ENCODE data around the gene GRID1. TPM values are rescaled to one million over a fixed set of nuclear protein-coding genes. Genes with fewer than 3 reads are reported as not detected.

Gene GRID1
- total RNA-seq, 2 donors from 2014 or later = 0.37 to 0.67 TPM

- no peaks in the 10 kb centered on the region for H3K36me3 ChIP-seq
- H3K4me1 ChIP-seq = no peaks in the 10 kb centered on the region
- no peaks in the 10 kb centered on the region for H3K9me3 ChIP-seq
- H3K4me3 ChIP-seq = no peak overlapping the region
- H3K27ac ChIP-seq = no peak overlapping the region
- no peak for DNase-seq (ENCODE audit: low spot score)
- TF ChIP-seq, protein P1, sequence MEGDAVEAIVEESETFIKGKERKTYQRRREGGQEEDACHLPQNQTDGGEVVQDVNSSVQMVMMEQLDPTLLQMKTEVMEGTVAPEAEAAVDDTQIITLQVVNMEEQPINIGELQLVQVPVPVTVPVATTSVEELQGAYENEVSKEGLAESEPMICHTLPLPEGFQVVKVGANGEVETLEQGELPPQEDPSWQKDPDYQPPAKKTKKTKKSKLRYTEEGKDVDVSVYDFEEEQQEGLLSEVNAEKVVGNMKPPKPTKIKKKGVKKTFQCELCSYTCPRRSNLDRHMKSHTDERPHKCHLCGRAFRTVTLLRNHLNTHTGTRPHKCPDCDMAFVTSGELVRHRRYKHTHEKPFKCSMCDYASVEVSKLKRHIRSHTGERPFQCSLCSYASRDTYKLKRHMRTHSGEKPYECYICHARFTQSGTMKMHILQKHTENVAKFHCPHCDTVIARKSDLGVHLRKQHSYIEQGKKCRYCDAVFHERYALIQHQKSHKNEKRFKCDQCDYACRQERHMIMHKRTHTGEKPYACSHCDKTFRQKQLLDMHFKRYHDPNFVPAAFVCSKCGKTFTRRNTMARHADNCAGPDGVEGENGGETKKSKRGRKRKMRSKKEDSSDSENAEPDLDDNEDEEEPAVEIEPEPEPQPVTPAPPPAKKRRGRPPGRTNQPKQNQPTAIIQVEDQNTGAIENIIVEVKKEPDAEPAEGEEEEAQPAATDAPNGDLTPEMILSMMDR (IDR thresholded peaks at IDR 0.05) = no peak
- no peaks in the 10 kb centered on the region for H3K27me3 ChIP-seq
Measured at GRCh38 chr10:86186633-86187032, 180.0 kb downstream of the GRID1 start.

DNA sequence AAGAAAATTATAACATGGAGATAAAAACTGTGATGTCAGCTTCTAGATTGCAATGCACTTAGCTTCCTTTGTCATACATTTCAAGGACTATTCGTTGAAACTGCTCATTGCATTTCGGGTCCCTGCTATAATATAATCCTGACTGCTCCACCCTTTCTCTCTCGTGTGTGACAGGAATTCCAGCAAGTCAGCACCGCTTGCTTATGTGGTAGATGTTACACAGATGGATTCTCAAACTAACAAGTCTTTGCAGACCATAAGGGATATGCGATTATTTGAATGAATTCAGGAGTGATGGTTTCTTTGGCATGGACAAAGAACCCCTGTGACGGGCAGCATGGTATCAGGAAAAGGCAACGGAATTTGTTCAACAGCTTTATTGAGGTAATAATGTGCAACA, 184.0 kb downstream of the GRID1 start:
- no peak for DNase-seq (ENCODE audit: low spot score)
- Histone ChIP-seq H3K4me1 (no peaks in the 10 kb centered on the region), H3K27me3 (no peaks in the 10 kb centered on the region), H3K36me3 (no peaks in the 10 kb centered on the region), H3K9me3 (no peaks in the 10 kb centered on the region), H3K27ac (no peak overlapping the region), H3K4me3 (no peak overlapping the region)
- TF ChIP-seq, protein P1 (IDR thresholded peaks at IDR 0.05) = no peak

DNA sequence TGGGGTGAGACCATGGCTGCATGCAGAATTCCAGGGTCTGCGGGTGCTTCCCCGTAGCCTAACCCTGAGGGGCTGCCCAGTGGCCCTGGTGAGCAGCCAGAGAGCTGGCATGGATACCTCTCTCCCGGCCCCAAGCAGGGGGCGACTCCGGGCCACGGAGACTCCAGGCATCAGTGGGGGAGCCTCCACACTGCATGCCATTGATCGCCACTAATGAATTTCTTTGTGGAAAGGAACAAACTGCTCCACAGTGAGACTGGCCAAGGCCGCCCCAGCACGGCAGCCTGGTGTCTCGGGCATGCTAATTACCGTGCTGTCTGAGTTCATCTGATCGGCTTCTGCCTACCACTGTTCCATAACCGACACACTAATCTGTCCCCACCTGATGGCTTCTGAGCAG, 184.4 kb downstream of the GRID1 start:
- Histone ChIP-seq H3K27me3 (no peaks in the 10 kb centered on the region), H3K4me1 (no peaks in the 10 kb centered on the region), H3K9me3 (no peaks in the 10 kb centered on the region), H3K36me3 (no peaks in the 10 kb centered on the region), H3K27ac (no peak overlapping the region), H3K4me3 (no peak overlapping the region)
- DNase-seq (ENCODE audit: low spot score) = no peak
- TF ChIP-seq, protein P1 (IDR thresholded peaks at IDR 0.05) = no peak

GRCh38 chr10:86180861-86181260, 185.7 kb downstream of the GRID1 start:
- H3K4me1 ChIP-seq = no peaks in the 10 kb centered on the region
- TF ChIP-seq, protein P1 (IDR thresholded peaks at IDR 0.05) = no peak

DNA sequence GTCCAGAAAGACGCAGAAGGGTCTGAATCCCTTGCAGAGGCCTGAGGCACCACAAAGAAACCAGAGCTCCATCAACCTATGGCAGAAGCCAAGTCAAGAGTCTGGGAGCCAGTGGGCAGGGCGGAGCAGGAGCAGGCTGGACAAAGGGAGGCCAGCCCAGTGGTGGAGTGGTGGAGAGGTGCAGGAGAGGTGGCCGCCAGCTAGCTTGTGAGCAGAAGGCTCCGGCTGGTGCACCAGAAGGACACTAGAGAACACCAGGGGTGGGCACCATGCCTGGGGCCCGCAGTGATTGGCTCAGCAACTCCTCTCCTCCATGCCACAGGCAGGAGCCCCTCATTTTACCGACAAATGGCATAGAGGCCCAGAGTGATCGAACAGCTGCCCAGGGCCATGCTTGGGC, 186.6 kb downstream of the GRID1 start:
- H3K27me3 ChIP-seq = no peaks in the 10 kb centered on the region
- H3K4me1 ChIP-seq = no peaks in the 10 kb centered on the region
- no peak for DNase-seq (ENCODE audit: low spot score)
- no peak overlapping the region for H3K4me3 ChIP-seq
- no peaks in the 10 kb centered on the region for H3K9me3 ChIP-seq
- no peak overlapping the region for H3K27ac ChIP-seq
- TF ChIP-seq, protein P1 (IDR thresholded peaks at IDR 0.05) = no peak
- H3K36me3 ChIP-seq = no peaks in the 10 kb centered on the region

More at GRCh38 chr10:86180861-86181260, 185.7 kb downstream of the GRID1 start:
- no peak overlapping the region for H3K4me3 ChIP-seq
- H3K27ac ChIP-seq = no peak overlapping the region
- no peaks in the 10 kb centered on the region for H3K36me3 ChIP-seq
- no peak for DNase-seq (ENCODE audit: low spot score)
- no peaks in the 10 kb centered on the region for H3K9me3 ChIP-seq
- no peaks in the 10 kb centered on the region for H3K27me3 ChIP-seq

DNA sequence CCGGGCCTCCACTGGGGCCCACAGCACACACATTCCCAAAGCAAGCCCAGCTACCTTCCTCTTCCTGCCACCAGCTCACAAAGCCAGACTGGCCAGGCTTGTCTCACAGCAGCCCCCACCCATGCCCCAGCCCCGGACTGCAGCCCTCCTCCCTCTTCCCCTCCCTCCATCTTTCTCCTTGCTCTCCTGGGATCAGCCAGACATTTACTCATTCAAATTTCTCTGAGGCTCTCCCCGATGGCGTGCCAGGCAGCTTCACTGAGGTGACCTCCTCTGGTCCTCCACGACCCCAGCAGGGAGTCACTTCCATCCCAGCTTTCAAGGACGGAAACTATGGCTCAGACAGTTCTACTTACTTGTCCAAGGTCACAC, 187.5 kb downstream of the GRID1 start:
- no peak overlapping the region for H3K4me3 ChIP-seq
- H3K4me1 ChIP-seq = no peaks in the 10 kb centered on the region
- DNase-seq (ENCODE audit: low spot score) = no peak
- no peak overlapping the region for H3K27ac ChIP-seq
- no peaks in the 10 kb centered on the region for H3K36me3 ChIP-seq
- TF ChIP-seq, protein P1 (IDR thresholded peaks at IDR 0.05) = no peak
- H3K9me3 ChIP-seq = no peaks in the 10 kb centered on the region
- H3K27me3 ChIP-seq = no peaks in the 10 kb centered on the region
